Central memory CD4-positive, alpha-beta T cell (primary cell): ENCODE results near the gene STAG1.
"Not testable (repeated sequence)": the region's sequence is repeated elsewhere in the genome, so short reads cannot be mapped to it uniquely, and the experiment has no call there.

Experiments used
- DNase-seq: peaks from one replicate; pipeline ENCODE4 v3.0.0; 2022
- total RNA-seq, 3 experiments: gene quantifications; one replicate each; lab custom pipeline; 2026; lab: John Stamatoyannopoulos, UW

STAG1 gene
- total RNA-seq, result 106 to 159 (median 141) reads per million in 3 experiments

DNA sequence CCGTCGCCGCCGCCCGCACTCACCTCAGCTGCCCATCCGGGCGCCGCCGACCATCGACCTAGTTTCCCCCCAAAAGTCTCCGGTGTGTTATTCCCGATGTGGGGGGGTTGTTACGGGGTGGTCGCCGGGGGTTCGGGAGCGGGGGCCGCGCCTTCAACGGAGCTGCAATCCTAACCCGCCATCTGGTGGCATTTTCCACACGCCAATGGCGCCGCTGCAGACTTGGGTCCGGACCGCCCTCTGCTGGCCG, at the start of gene STAG1:
Gene STAG1, minus strand, starts transcription at position 207 of the 250 bp plus-strand sequence. CDS start 121,480 bp downstream, outside the sequence.
- no peak for DNase-seq

DNA sequence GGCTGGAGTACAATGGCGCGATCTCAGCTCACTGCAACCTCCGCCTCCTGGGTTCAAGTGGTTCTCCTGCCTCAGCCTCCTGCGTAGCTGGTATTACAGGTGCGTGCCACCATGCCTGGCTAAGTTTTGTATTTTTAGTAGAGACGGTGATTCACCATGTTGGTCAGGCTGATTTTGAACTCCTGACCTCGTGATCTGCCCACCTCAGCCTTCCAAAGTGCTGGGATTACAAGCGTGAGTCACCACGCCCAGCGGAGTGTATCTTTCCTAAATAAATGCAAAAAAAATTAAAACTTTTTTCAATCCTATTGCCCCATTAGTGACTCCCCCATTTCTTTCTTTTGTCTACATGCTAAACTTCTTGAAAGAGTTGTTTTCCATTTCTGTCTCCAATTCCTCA, 49.0 kb upstream of the STAG1 start:
- DNase-seq, result not testable (repeated sequence)

DNA sequence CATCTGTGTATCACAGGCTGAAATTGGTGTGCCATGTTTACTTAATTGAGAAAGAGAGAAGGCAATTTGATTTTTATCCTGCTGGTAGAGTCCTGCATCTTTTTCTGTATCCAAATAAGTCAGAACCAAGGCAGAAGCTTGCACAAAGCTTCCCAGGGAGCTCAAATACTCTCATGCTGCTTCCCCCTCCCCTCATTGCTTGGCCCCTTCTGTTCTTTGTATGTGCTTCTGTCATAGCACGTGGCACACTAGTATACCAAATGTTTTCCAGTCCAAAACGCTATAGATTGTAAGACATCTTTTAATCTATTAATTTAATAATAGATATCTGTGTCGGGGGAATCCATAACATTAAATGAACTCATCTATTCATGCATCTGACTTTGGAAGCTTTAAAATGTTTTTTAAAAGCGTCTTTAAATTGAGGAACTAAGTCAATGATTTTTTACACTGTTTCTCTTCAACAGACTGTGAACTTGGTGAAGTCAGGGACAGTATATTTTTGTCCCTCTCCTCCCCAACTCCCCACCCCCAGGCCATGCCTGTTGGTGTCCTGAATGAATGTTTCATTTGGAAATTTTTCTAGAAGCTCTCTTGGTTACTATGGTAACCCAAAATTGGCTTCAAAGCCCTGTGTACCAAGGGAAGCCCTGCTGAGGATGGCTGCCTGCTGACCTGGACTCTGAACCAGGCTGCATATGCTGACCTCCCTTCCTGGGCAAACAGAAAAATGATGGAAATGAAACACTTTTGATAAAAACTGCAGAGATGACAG, 40.6 kb upstream of the STAG1 start:
- no peak for DNase-seq

DNA sequence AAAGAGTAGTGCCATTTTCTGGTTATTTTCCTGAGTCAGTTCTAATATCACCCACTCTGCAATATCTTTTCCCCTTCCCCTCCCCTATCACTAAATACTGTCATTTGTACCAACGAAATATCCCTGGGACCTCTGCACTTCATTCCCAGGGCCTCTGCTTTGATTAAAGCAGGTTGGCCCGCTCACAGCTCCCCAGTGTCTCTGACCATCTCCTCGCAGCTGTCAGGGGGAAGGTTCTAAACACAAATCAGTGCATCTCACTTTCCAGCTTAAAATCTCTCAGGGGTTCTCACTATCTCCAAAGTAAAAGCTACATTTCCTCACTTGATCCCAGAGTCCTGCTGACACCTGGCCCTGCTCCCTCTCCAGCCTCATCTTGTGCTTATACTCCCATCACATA, 38.6 kb upstream of the STAG1 start:
- no peak for DNase-seq

DNA sequence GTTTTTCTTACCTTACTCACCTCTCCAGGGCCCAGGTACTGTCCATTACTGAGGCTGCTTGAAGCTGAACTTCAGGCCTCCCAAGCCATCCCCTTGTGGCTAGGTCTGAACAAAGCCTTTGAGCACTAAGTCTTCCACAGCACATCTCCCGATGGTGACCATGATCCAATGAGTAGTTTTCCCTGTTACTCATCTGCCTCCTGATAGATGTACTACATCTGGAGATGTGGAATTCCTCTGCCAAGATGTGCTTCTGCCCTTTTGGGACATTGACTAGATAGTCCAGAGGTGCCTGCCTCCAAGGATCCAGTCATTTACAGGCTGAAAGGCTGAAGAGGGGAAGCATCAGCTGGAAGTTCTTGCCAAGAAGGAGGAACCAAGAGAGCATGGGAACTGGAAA, 37.8 kb upstream of the STAG1 start:
- DNase-seq, result no peak

DNA sequence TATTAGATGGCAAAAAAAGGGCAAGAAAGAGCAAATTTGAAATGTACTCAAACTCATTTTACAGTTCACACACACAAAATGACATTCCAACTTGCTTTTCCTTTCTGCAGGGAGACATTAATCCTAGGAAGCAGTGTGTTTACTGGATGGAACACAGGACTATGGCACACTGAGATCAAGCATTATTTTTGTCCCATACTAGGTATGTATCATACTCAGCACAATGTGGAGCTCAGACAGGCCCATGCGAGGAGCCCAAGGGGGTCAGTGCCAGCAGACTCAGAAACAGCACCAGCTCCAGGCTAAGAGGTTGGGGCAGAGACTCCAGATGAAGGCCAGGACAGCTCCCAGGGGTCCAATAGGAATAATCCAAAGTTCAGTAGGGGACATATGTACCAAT, 36.0 kb upstream of the STAG1 start:
- no peak for DNase-seq

DNA sequence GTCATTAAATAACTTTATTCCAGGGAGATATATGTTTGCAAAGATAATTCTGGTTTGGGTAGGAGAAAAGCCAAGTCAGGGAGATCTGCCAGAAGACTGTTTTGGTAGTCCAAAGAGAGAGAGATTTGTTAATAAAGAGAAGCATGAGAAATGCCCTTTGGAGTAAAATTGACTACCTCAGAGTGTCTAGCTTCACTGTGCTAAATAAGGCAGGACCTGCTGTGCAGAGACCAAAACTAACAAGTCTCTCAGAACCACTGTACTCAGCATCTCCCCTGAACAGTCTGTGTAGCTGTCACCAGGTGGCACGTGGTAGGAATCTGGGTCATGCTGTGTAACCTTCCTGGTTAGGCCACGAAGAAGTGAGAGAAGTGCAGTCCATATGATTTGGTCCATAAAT, 35.2 kb upstream of the STAG1 start:
- DNase-seq, result peak; percentile 4

DNA sequence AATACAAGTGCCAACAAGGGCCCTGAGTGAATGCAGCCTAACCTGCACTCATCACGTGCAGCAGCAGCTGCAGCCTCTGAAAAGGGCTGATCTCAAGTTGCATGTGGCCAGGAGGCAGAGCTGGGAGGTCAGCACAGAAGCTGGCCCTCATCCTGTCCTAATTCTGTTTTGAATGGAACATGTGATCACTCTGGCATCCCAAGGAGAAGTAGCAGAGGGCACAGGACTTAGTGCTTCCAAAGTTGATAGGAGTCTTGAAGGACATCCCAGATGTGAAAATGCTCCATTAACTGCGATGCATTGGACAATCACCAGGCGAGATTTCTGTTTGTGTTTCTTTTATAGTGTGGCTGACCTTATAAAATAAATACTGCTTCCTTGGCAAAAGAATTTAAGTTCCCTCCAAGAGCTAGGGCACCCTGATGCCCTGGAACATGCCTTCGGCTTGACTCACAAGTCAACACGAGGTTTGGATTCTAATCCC, 31.6 kb upstream of the STAG1 start:
- DNase-seq, result no peak

DNA sequence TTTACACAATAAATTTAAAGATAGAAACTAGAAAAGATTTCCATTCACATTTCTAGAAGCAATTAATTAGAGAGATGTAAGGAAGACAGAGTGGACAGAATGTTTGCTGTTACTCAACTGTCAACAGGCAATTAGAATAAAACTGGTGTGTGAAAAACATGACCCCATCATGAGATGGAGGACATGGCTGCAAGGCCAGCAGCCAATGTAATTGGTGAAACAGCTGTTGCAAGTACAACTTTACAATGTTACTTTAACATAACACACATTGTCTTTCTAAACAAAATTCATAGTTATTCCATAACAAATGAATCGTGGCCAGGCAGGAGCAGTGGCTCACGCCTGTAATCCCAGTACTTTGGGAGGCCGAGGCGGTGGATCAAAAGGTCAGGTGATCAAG, 28.6 kb upstream of the STAG1 start:
- no peak for DNase-seq

DNA sequence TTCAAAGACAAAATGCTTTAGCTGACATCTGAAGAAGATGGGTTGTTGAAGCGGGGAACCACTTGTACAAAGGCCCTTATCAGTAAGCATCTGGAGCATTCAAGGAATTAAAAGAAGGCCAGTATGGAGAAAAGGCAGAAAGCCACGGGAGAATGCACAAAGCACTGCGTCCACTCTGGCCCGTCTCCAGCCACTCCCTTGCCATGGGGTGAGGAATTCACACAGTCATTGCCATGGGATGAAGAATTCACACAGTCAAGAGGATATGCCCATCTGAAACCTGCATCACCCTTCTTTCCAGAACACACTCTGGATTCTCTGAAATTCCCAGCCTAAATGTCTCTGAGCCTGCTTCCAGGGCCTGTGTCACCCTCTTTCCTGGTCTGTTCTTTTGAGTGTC, 26.7 kb upstream of the STAG1 start:
- DNase-seq, result no peak

DNA sequence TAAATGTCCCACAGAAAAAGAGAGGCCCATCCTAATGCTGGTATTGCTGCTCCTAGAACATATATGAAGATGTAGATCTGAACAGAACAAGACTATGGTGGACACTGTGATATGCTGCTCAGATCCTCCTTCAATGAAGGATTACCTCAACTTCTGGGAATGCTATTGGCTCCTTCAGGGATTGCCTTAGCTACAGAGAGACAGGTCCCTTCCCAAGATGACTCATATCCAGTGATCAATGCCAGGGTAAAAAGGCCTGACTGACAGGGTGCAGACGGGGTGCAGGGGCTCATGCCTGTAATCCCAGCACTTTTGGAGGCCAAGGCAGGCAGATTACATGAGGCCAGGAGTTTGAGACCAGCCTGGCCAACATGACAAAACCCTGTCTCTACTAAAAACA, 20.5 kb upstream of the STAG1 start:
- no peak for DNase-seq

DNA sequence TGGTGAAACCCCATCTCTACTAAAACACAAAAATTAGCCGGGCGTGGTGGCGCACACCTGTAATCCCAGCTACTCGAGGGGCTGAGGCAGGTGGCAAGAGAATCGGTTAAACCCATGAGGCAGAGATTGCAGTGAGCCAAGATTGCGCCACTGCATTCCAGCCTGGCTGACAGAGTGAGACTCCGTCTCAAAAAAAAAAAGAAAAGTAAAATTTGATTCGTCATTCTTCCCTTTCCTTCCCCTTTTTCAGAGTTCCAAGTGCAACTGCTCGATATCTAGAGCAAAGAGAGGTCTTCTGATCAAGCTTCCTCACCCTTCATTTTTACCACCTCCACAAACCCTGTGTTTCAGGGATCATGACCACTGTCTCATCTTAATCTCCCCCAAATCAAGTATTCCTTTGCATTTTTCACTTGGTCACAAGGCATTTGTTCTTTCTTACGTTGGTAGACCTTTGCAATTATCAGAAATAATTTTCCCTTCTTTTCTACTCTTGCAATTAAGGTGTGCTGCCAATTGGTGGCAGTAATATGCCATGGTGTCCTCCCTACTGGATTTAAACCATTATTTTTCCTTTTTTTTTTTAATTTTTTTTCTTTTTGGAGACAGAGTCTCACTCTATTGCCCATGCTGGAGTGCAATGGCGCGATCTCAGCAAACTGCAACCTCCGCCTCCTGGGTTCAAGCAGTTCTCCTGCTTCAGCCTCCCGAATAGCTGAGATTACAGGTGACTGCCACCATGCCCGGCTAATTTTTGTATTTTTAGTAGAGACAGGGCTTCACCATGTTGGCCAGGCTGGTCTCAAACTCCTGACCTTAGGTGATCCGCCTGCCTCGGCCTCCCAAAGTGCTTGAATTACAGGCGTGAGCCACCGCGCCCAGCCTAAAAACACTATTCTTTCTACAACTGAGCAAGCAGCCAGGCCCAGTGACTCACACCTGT, 6.3 kb upstream of the STAG1 start:
- DNase-seq, result not testable (repeated sequence)

DNA sequence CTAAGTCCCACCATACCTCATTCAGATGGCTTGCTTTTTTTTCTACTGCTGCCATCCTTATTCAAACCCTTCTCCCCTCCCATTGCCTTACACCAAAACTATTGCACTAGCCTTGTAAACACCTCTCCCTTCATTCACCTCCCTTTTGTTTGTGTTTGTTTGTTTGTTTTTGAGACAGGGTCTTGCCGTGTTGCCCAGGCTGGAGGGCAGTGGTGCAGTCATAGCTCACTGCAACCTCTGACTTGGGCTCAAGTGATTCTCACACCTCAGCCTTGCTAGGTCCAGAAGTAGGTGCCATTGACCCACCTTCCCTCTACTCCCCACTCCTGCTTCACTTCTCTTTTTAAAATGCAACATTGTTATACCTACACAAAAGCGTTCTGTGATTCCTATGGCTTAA, 3.0 kb upstream of the STAG1 start:
- no peak for DNase-seq

DNA sequence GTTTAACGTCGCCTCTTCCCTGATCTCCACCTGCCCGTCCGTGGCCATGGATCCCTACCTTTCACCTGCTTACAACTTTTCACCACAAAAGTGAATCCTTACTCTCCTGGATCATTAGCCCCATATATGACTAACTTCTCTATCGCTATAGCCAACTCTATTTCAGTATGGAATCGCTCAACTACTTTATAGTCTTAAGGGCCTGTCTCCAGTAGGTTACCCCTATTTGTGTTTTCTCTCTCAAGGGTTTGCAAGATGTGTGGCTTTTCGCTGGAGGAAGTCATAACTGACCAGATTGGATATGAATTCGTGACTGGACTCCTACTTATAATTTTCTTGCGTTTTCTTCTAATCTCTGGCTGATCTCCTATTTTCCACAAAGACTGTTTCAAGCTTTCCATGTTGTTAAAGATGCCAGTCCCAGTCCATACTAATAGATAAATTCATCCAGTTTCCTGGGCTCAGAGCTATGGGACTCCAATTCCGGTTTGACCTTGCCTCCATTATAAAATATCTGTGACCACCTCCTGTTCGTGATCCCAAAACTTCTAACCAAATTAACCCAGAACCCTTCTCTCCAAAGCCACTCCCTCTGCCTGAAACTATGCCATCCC, 1.3 kb upstream of the STAG1 start:
- DNase-seq, result no peak

DNA sequence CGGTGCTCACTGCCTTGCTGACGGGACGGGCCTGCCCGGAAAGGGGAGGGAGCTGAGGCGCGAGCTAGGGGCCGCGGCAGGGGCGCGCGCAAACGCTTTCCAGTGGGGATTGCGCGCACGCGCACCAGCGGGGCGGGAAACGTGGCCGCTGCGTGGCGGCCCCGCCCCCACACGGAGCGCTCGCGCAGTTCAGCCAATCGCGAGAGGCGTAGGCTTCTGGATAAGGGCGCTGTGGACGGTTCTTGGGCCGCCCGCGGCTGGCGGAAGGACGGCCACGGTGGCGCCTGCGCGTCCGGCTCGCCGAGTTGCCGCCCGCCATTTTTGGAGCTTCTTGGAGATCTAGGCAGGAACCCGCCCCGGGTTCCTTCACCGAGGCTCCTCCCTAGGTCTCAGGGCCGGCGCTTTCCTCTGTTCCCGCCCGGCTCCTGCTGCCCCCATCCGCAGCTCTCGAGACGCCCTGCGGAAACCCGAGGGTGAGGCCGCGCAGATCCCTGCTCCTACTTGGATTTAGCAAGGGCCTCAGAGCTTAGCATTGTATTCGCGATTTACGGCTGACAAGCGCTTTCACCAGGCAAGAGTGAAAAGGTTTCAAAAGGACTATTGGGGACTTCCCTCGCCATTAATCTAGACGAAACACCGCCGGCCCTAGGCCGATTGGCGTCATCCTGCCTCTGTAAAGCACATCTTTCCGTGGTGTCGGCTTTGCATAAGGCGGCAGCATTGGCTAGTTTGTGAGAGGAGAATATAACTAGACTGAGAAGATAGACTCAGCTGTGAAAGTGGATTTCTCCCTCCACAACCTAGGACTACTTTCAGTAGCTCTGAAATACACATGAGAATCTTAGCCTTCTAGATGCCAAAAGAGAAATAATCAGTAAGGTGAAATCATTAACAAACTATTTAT, 496 bp upstream of the STAG1 start:
- DNase-seq, result peak; percentile 99

DNA sequence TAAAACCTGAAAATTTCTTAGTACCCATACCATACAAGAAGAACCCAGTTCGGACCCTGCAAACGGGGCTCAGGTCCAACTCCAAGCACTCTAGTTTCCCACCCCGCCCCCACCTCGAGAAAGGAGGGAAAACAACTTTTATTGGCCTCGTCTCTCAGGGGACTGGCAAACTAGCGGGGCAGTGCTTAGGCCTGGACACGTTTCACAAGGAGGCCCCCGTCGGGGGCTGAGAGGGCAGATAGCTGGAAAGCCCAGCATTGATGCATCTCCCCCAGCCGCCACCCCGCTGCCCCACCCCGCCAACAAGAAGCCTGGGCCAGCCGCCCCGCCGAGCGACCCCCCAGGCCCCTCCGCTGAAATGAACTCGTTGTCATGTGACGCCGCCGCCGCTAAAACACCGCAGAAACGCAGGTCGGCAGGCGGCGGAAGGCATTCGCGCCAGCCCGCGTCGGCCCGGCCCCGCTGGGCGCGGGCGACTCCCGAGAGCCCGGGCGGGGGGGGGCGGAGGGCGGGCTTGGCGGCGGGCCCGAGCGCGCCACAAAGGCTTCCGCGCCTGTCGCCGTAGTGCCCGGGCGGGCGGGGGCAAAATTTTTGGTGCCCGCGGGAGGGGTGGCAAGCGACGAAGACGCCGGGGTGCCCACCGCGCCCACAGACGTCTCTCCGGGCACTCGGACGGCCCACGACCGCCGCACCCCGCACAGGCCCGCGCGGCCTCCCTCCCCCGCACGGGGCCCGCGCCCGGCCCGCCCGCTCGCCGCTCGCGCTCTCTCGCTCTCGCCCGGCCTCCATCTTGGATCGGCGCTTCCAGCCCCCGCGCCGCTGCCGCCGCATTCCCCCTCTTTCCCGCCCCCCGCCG, 634 bp downstream of the STAG1 start:
- DNase-seq, result peak; percentile 58

DNA sequence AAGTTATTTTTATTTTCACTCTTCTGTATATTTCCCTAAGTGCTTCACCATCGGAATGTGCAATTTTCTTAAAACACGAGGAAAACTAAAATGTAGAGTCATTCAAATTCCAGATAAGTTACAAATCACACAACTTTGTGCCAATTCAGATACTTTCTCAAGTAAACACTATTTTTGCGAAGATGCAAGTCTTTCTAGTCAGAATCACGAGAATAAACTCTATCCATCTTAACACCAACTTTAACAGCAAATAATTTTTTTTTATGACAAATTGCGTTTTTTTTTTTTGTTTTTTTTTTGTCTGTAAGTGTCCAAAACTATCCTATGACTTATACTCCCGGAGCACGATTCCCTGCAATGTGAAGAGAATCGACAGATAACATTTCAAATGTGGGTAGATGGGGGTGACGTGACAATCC, 1.3 kb downstream of the STAG1 start:
- DNase-seq, result no peak

DNA sequence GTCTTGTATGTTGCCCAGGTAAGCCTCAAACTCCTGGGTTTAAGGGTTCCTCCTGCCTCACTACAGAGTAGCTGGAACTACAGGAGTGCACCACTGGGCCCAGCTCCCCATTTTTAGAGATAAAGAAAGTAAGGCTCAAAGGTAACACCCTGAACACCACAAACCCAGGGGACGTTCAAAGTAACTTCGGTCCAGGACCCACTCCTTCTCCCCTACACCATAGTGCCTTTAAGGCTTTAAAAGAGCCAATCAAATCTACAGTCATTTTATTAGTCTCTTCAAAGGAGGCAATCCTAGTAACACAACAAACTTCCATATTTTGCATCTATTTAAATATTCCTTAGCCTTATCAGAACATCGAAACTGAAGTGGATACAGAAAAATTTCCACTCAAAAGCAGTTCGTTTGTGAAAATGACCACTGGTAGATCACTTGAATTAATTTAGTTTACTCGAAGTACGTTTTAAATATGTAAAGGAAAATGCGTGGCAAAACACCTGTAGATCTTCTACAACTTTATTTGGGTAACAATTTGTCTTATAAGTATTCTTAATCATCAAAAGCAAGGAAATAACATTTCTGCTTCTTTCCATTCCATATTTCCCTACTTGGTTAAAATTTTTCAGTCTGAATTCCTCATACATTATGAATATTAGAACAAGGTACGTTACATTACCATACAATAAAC, 1.8 kb downstream of the STAG1 start:
- DNase-seq, result no peak

DNA sequence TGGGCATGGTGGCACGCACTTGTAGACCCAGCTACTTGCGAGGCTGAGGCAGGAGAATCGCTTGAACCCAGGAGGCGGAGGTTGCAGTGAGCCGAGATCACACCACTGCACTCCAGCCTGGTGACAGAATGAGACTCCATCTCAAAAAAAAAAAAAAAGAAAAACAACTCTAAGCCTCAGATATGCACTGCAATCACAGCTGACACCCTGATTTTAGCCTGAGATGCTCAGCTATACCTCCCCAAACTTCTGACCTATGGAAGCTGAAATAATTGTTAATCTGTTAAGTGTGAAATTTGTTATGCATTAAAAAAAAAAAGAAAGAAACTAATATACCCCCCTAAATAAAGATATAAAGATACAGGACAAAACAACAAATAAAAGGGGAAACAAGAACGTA, 2.6 kb downstream of the STAG1 start:
- not testable (repeated sequence) for DNase-seq

DNA sequence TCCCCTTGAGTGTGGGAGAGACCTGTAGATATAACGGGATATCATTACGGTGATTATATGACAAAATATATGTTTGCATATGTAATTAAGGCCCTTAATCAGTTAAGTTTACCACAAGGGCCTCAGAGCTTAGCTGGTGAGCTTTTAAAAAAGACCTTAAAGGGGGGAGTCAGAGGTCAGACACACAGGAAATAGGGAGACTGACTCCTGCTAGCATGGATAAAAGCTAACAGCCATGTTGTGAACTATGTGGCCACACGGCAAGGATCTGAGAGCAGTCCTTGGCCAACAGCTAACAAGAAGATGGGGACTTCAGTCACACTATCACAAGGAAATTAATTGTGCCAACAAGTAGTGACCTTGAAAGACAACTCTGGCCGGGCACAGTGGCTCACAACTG, 3.1 kb downstream of the STAG1 start:
- DNase-seq, result no peak

DNA sequence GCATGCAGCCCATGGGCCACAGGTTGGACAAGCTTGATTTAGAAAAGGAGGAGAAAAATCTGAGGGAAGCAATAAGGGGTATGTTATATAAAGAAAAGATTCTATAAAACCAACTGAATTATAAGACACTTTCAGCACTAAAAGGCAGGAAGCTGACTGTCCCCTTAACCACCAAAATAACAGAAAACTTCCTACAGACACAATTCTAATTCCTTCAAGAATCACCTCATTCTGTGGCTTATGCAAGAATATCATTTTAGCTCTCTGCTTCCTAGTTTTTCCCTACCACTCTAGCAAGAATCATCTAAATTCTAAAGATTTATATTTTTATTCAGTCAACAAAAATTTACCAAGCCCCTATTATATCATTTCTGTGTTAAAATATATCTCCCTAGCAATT, 6.3 kb downstream of the STAG1 start:
- DNase-seq, result no peak
